ENCODE data around the gene KCNS1. TPM values are rescaled to one million over a fixed set of nuclear protein-coding genes. Genes with fewer than 3 reads are reported as not detected.
A peak's percentile ranks its signal among the peaks of the same experiment; 100 is the strongest.

KCNS1 gene
- total RNA-seq, 2 donors from 2014 or later, result not detected

- DNase-seq (no peak), ATAC-seq (no peak)
- Histone ChIP-seq H3K4me1 (no peaks in the 10 kb centered on the region), H3K27me3 (no peaks in the 10 kb centered on the region), H3K4me3 (no peak overlapping the region), H3K27ac (no peak overlapping the region), H3K36me3 (replicated peaks in 1 of 2; ENCODE audit: insufficient read depth in 1 of 2, low read depth in 2 of 2) (no peaks in the 10 kb centered on the region), H3K9me3 (no peaks in the 10 kb centered on the region)
- WGBS, 2 donors, result 90 to 96% methylated on average over 1 of the region's 1 CpG
- no peak for TF ChIP-seq POLR2A (IDR thresholded peaks at IDR 0.05)
- TF ChIP-seq, protein P1, sequence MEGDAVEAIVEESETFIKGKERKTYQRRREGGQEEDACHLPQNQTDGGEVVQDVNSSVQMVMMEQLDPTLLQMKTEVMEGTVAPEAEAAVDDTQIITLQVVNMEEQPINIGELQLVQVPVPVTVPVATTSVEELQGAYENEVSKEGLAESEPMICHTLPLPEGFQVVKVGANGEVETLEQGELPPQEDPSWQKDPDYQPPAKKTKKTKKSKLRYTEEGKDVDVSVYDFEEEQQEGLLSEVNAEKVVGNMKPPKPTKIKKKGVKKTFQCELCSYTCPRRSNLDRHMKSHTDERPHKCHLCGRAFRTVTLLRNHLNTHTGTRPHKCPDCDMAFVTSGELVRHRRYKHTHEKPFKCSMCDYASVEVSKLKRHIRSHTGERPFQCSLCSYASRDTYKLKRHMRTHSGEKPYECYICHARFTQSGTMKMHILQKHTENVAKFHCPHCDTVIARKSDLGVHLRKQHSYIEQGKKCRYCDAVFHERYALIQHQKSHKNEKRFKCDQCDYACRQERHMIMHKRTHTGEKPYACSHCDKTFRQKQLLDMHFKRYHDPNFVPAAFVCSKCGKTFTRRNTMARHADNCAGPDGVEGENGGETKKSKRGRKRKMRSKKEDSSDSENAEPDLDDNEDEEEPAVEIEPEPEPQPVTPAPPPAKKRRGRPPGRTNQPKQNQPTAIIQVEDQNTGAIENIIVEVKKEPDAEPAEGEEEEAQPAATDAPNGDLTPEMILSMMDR (IDR thresholded peaks at IDR 0.05), result no peak
- intact Hi-C loops (cut with DNase I), result no loop called here
Observed at GRCh38 chr20:45083127-45083526, 17.8 kb downstream of the KCNS1 start.

GRCh38 chr20:45082468-45082867, 18.5 kb downstream of the KCNS1 start:
- Histone ChIP-seq H3K27me3 (no peaks in the 10 kb centered on the region), H3K4me1 (no peaks in the 10 kb centered on the region), H3K9me3 (no peaks in the 10 kb centered on the region), H3K4me3 (no peak overlapping the region), H3K36me3 (replicated peaks in 1 of 2; ENCODE audit: insufficient read depth in 1 of 2, low read depth in 2 of 2) (no peaks in the 10 kb centered on the region), H3K27ac (no peak overlapping the region)
- ATAC-seq (no peak), DNase-seq (no peak)
- no peak for TF ChIP-seq POLR2A (IDR thresholded peaks at IDR 0.05)
- TF ChIP-seq, protein P1 (IDR thresholded peaks at IDR 0.05), result no peak
- intact Hi-C loops (cut with DNase I), result no loop called here
- 95 to 99% methylated on average over 3 of the region's 3 CpGs for WGBS, 2 donors

DNA sequence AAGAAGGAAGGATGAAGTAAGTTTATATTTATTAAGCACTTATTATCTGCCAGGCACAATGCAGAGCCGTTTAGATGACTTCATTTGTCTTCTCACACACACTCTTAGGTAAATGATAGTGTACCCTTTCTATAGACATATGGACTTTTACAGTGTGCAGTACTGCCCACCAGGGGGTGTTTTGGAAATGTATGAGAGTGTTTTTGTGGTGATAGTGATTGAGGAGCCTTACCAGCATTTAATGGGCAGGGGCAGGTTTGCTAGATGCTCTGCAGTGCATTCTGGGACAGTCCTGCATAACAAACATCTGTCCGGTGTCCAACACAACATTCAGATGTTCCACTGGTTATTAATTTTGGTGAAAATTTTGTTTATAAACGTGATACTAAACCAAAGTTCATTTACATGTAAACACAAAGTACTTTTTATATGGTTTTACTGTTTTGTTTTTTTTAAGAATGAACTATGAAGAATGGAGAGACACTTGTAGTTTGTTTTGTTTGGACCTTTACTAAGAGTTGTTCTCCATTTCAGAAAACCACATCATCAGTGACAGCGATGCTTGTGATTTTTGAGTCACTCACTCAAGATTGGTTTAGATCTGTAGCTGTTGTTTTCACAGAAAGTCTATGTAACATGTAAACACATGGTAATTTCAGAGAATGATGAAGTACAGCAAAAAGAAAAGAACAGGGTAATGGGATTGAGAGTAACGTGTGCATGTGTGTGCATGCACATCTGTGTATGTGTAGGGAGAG, 19.9 kb downstream of the KCNS1 start:
- Histone ChIP-seq H3K36me3 (replicated peaks in 1 of 2; ENCODE audit: insufficient read depth in 1 of 2, low read depth in 2 of 2) (peaks cover 0 to 1% of the 10 kb centered on the region in 2 donors), H3K27me3 (no peaks in the 10 kb centered on the region), H3K27ac (no peak overlapping the region), H3K4me1 (no peaks in the 10 kb centered on the region), H3K9me3 (no peaks in the 10 kb centered on the region), H3K4me3 (no peak overlapping the region)
- no peak for TF ChIP-seq POLR2A (IDR thresholded peaks at IDR 0.05)
- TF ChIP-seq, protein P1 (IDR thresholded peaks at IDR 0.05), result peak in 3 of 7 experiments; percentile 5 to 16 (median 13)
- 79% methylated on average over 5 of the region's 5 CpGs for WGBS, 2 donors
- intact Hi-C loops (cut with DNase I), result no loop called here
- ATAC-seq (no peak), DNase-seq (no peak)

DNA sequence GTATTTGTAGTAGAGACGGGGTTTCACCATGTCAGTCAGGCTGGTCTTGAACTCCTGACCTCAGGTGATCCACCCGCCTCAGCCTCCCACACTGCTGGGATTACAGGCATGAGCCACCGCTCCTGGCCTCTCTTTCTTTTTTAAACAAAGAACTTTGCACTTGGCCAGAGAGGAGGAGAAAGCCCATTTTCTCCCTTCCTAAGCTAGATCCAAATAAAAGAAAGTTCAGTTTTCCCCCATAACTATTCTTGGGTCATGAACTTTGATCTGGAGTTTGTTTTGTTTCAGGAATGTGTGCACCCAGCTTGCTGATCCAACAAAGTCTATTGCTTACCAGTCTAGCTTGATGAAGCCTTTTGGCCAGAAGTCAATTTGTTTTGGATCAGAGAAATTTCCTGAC, 23.4 kb downstream of the KCNS1 start:
- Histone ChIP-seq H3K9me3 (no peaks in the 10 kb centered on the region), H3K27ac (no peak overlapping the region), H3K4me3 (no peak overlapping the region), H3K36me3 (replicated peaks in 1 of 2; ENCODE audit: insufficient read depth in 1 of 2, low read depth in 2 of 2) (peaks cover 0 to 16% of the 10 kb centered on the region in 2 donors), H3K4me1 (no peaks in the 10 kb centered on the region), H3K27me3 (no peaks in the 10 kb centered on the region)
- DNase-seq, result no peak
- intact Hi-C loops (cut with DNase I), result no loop called here
- ATAC-seq, result no peak
- 84 to 90% methylated on average over 3 of the region's 3 CpGs for WGBS, 2 donors
- no peak for TF ChIP-seq POLR2A (IDR thresholded peaks at IDR 0.05)
- TF ChIP-seq, protein P1 (IDR thresholded peaks at IDR 0.05), result no peak

- DNase-seq, result no peak
- WGBS, 2 donors, result 89 to 92% methylated on average over 3 of the region's 3 CpGs
- TF ChIP-seq POLR2A (IDR thresholded peaks at IDR 0.05), result no peak
- TF ChIP-seq, protein P1 (IDR thresholded peaks at IDR 0.05), result no peak
Observed at GRCh38 chr20:45073221-45073620, 27.7 kb downstream of the KCNS1 start.

More at GRCh38 chr20:45073221-45073620, 27.7 kb downstream of the KCNS1 start:
- H3K4me1 ChIP-seq, result no peaks in the 10 kb centered on the region
- H3K9me3 ChIP-seq, result no peaks in the 10 kb centered on the region
- H3K27ac ChIP-seq, result no peak overlapping the region
- intact Hi-C loops (cut with DNase I), result no loop called here
- H3K4me3 ChIP-seq, result no peak overlapping the region
- no peaks in the 10 kb centered on the region for H3K27me3 ChIP-seq
- no peak for ATAC-seq
- peaks cover 0 to 16% of the 10 kb centered on the region in 2 donors for H3K36me3 ChIP-seq (replicated peaks in 1 of 2; ENCODE audit: insufficient read depth in 1 of 2, low read depth in 2 of 2)

Measured in body of pancreas (tissue), 4 donors.